IPS-15b (cell line): ENCODE data around the gene TCAP.

Experiments used
- H3K27me3 ChIP-seq: one replicate; pipeline ENCODE4 v1.6.1; 2013; ENCODE audit warnings: low read length; ENCODE audit not compliant: control insufficient read depth, insufficient read depth
- H3K36me3 ChIP-seq: one replicate; pipeline ENCODE4 v1.6.1; 2013; ENCODE audit warnings: low read length; ENCODE audit not compliant: control insufficient read depth, insufficient read depth
- H3K4me1 ChIP-seq: one replicate; pipeline ENCODE4 v1.6.1; 2013; ENCODE audit warnings: mild to moderate bottlenecking, low read length; ENCODE audit not compliant: control insufficient read depth, insufficient read depth
- H3K4me3 ChIP-seq: one replicate; pipeline ENCODE4 v1.5.1; 2013; ENCODE audit warnings: low read depth, low read length
- H3K9ac ChIP-seq: one replicate; pipeline ENCODE4 v1.6.1; 2013; ENCODE audit warnings: low read depth, mild to moderate bottlenecking, low read length
- H3K9me3 ChIP-seq: one replicate; pipeline ENCODE4 v1.6.1; 2013; ENCODE audit warnings: mild to moderate bottlenecking, low read length; ENCODE audit not compliant: control insufficient read depth, insufficient read depth

TCAP gene

GRCh38 chr17:39674179-39674578, 9.0 kb downstream of the TCAP start:
- Histone ChIP-seq H3K4me1 (peaks cover 4% of the 10 kb centered on the region), H3K9me3 (no peaks in the 10 kb centered on the region), H3K36me3 (peaks cover 6% of the 10 kb centered on the region), H3K4me3 (no peak overlapping the region), H3K27me3 (no peaks in the 10 kb centered on the region), H3K9ac (no peak overlapping the region)

- no peaks in the 10 kb centered on the region for H3K9me3 ChIP-seq
- H3K4me1 ChIP-seq, result peaks cover 4% of the 10 kb centered on the region
- H3K27me3 ChIP-seq, result no peaks in the 10 kb centered on the region
- H3K9ac ChIP-seq, result peak overlapping the region; percentile 16
- H3K4me3 ChIP-seq, result no peak overlapping the region
- H3K36me3 ChIP-seq, result peaks cover 11% of the 10 kb centered on the region
Observed at GRCh38 chr17:39674702-39675389, 9.7 kb downstream of the TCAP start.

GRCh38 chr17:39675390-39676082, 10.4 kb downstream of the TCAP start:
- peaks cover 11% of the 10 kb centered on the region for H3K36me3 ChIP-seq
- no peaks in the 10 kb centered on the region for H3K9me3 ChIP-seq
- H3K27me3 ChIP-seq, result no peaks in the 10 kb centered on the region
- peak overlapping the region; percentile 54 for H3K9ac ChIP-seq
- H3K4me1 ChIP-seq, result peaks cover 4% of the 10 kb centered on the region
- no peak overlapping the region for H3K4me3 ChIP-seq

- no peaks in the 10 kb centered on the region for H3K27me3 ChIP-seq
- no peak overlapping the region for H3K9ac ChIP-seq
- H3K4me3 ChIP-seq, result no peak overlapping the region
- H3K9me3 ChIP-seq, result no peaks in the 10 kb centered on the region
- peaks cover 11% of the 10 kb centered on the region for H3K36me3 ChIP-seq
- H3K4me1 ChIP-seq, result peaks cover 4% of the 10 kb centered on the region
Observed at GRCh38 chr17:39676198-39676819, 11.2 kb downstream of the TCAP start.

GRCh38 chr17:39677072-39677471, 11.9 kb downstream of the TCAP start:
- Histone ChIP-seq H3K4me1 (no peaks in the 10 kb centered on the region), H3K4me3 (no peak overlapping the region), H3K9ac (no peak overlapping the region), H3K27me3 (no peaks in the 10 kb centered on the region), H3K36me3 (peaks cover 11% of the 10 kb centered on the region), H3K9me3 (no peaks in the 10 kb centered on the region)

GRCh38 chr17:39677542-39678339, 12.6 kb downstream of the TCAP start:
- Histone ChIP-seq H3K4me3 (no peak overlapping the region), H3K9me3 (no peaks in the 10 kb centered on the region), H3K36me3 (peaks cover 11% of the 10 kb centered on the region), H3K27me3 (no peaks in the 10 kb centered on the region), H3K4me1 (no peaks in the 10 kb centered on the region), H3K9ac (no peak overlapping the region)

- no peak overlapping the region for H3K9ac ChIP-seq
- H3K4me3 ChIP-seq, result no peak overlapping the region
- H3K36me3 ChIP-seq, result peaks cover 11% of the 10 kb centered on the region
- no peaks in the 10 kb centered on the region for H3K4me1 ChIP-seq
- no peaks in the 10 kb centered on the region for H3K27me3 ChIP-seq
- H3K9me3 ChIP-seq, result no peaks in the 10 kb centered on the region
Observed at GRCh38 chr17:39678340-39679116, 13.4 kb downstream of the TCAP start.

- Histone ChIP-seq H3K36me3 (peaks cover 11% of the 10 kb centered on the region), H3K9ac (no peak overlapping the region), H3K27me3 (no peaks in the 10 kb centered on the region), H3K9me3 (no peaks in the 10 kb centered on the region), H3K4me1 (no peaks in the 10 kb centered on the region), H3K4me3 (no peak overlapping the region)
Observed at GRCh38 chr17:39679521-39680192, 14.5 kb downstream of the TCAP start.

GRCh38 chr17:39683295-39683939, 18.3 kb downstream of the TCAP start:
- Histone ChIP-seq H3K9me3 (no peaks in the 10 kb centered on the region), H3K36me3 (peaks cover 5% of the 10 kb centered on the region), H3K9ac (no peak overlapping the region), H3K27me3 (no peaks in the 10 kb centered on the region), H3K4me1 (peaks cover 8% of the 10 kb centered on the region), H3K4me3 (no peak overlapping the region)

- no peaks in the 10 kb centered on the region for H3K9me3 ChIP-seq
- H3K27me3 ChIP-seq, result no peaks in the 10 kb centered on the region
- H3K36me3 ChIP-seq, result peaks cover 1% of the 10 kb centered on the region
Observed at GRCh38 chr17:39684369-39685192, 19.4 kb downstream of the TCAP start.

More at GRCh38 chr17:39684369-39685192, 19.4 kb downstream of the TCAP start:
- H3K4me1 ChIP-seq, result peaks cover 8% of the 10 kb centered on the region
- H3K9ac ChIP-seq, result no peak overlapping the region
- H3K4me3 ChIP-seq, result no peak overlapping the region
